BE2C (cell line): Measurements from ENCODE around the gene TULP1.
"Not testable (repeated sequence)": the region's sequence is repeated elsewhere in the genome, so short reads cannot be mapped to it uniquely, and the experiment has no call there.

Experiments used
- DNase-seq: peaks from one replicate; pipeline ENCODE4 v3.0.0-alpha.2; 2020
- H3K27me3 ChIP-seq: fragments of 250-450 bp; sonication (Bioruptor Pico); 2 replicates; pipeline ENCODE4 v1.5.1; 2020; ENCODE audit warnings: mild to moderate bottlenecking
- H3K36me3 ChIP-seq: fragments of 250-450 bp; sonication (Bioruptor Pico); 2 replicates; pipeline ENCODE4 v1.5.1; 2020; ENCODE audit warnings: mild to moderate bottlenecking
- H3K4me1 ChIP-seq: fragments of 250-450 bp; sonication (Bioruptor Pico); 2 replicates; pipeline ENCODE4 v1.5.1; 2020
- H3K4me3 ChIP-seq: 2 replicates; pipeline ENCODE4 v1.5.1; 2011; ENCODE audit warnings: low read depth, low read length
- H3K9me3 ChIP-seq: fragments of 250-450 bp; sonication (Bioruptor Pico); 2 replicates; pipeline ENCODE4 v1.5.1; 2020
- CTCF ChIP-seq: IDR thresholded peaks from 2 replicates; pipeline ENCODE4 v1.5.1; 2012; ENCODE audit warnings: mild to moderate bottlenecking, low read depth, low read length

TULP1 gene

DNA sequence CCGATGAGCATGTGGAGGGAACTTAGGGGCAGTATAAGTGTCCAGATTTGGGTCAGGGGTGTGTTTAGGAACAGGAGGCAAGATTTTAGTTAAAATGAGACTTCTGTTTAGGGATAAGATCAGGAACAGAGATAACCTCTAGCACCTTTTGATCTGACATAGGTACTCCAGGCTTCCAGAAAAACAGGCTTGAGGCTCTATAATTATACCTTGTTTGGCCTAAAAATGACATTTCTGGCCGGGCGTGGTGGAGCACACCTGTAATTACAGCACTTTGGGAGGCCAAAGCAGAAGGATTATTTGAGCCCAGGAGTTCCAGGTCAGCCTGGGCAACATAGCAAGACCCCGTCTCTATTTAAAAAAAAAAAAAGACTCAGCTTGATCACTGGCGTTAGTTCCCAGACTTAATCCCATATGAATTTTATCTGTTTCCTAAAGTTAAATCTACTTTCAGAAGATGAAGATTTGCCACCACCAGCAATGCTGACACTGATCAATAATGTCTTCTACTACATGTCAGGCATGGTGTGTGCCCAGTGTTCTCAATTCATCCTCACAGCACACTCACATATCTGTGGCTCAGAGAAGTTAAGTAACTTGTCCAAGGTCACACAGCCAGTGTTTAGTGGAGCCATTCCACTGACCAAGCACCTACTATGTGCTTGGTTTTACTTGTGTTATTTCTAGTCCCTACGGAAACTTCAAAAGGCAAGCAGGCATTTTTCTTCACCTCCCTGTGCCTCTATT lies 6.0 kb upstream of the TULP1 start:
- no peaks in the 10 kb centered on the region for H3K9me3 ChIP-seq
- H3K4me3 ChIP-seq: no peak overlapping the region
- H3K36me3 ChIP-seq: no peaks in the 10 kb centered on the region
- TF ChIP-seq CTCF: no peak
- no peaks in the 10 kb centered on the region for H3K27me3 ChIP-seq
- DNase-seq: no peak
- no peaks in the 10 kb centered on the region for H3K4me1 ChIP-seq

GRCh38 chr6:35517978-35518377 lies 5.3 kb upstream of the TULP1 start:
- H3K4me1 ChIP-seq, H3K4me3 ChIP-seq, H3K36me3 ChIP-seq, H3K9me3 ChIP-seq, DNase-seq, H3K27me3 ChIP-seq: not testable (repeated sequence)

DNA sequence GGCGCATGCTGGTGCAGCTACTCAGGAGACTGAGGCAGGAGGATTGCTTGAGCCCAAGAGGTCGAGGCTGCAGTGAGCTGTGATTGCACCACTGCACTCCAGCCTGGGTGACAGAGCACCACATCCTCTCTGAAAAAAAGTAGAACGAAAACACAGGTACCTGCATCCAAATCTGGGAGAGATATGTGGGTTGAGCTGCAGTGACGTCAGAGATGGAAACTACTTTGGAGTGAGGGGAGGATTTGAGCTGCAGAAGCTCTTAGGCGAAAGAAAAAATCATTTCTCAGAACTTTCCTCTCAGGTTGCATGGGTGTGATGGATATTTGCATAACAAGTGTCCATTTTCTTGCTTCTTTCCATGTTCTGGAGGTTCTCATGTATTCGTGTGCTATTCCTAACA lies 4.0 kb upstream of the TULP1 start:
- Histone ChIP-seq H3K36me3 (no peaks in the 10 kb centered on the region), H3K27me3 (no peaks in the 10 kb centered on the region), H3K4me3 (no peak overlapping the region), H3K9me3 (no peaks in the 10 kb centered on the region), H3K4me1 (no peaks in the 10 kb centered on the region)
- no peak for TF ChIP-seq CTCF
- no peak for DNase-seq

DNA sequence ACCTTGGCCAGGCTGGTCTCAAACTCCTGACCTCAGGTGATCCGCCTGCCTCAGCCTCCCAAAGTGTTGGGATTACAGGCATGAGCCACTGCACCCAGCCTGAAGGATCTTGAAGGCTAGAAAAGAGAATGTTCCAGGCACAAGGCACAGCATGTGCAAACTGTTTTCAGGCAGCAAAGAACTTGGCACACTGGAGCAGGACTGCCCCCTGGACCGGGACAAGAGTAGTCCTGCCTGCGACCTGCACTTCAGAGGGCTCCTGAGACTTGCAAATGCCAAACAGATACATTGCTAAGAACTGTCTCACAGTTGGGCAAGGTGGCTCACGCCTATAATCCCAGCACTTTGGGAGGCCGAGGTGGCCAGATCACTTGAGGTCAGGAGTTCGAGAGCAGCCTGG lies 3.2 kb upstream of the TULP1 start:
- not testable (repeated sequence) for DNase-seq, H3K4me3 ChIP-seq, H3K4me1 ChIP-seq, H3K9me3 ChIP-seq, H3K36me3 ChIP-seq, H3K27me3 ChIP-seq

GRCh38 chr6:35514587-35514986 lies 1.9 kb upstream of the TULP1 start:
- Histone ChIP-seq H3K27me3 (no peaks in the 10 kb centered on the region), H3K9me3 (no peaks in the 10 kb centered on the region), H3K36me3 (no peaks in the 10 kb centered on the region), H3K4me1 (no peaks in the 10 kb centered on the region), H3K4me3 (no peak overlapping the region)
- no peak for TF ChIP-seq CTCF
- no peak for DNase-seq

DNA sequence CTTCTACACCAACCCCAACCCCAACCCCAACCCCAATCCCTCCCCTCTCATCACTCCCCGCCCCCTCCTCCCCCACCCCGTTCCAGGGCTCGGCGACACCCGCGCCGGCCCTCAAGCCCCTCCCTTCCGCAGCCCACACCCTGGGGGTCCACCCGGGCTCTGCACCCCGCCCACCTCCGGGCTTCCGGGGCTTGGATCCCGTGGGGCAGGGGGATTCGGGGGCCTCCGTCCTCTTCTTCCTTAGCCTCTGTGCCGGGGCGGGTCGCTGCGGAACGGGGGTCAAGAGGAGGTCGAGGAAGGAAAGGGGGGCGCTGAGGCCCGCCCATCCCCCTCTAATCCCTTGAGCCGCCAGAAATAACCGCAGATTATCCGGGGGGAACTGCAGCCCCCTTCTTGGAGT lies 690 bp downstream of the TULP1 start:
- Histone ChIP-seq H3K36me3 (no peaks in the 10 kb centered on the region), H3K4me1 (no peaks in the 10 kb centered on the region), H3K9me3 (no peaks in the 10 kb centered on the region), H3K4me3 (no peak overlapping the region), H3K27me3 (no peaks in the 10 kb centered on the region)
- DNase-seq: no peak
- no peak for TF ChIP-seq CTCF

- no peak for TF ChIP-seq CTCF
- DNase-seq: no peak
- no peaks in the 10 kb centered on the region for H3K9me3 ChIP-seq
- no peaks in the 10 kb centered on the region for H3K36me3 ChIP-seq
- H3K4me3 ChIP-seq: no peak overlapping the region
- no peaks in the 10 kb centered on the region for H3K27me3 ChIP-seq
- H3K4me1 ChIP-seq: no peaks in the 10 kb centered on the region
These were observed 1.1 kb downstream of the TULP1 start for GRCh38 chr6:35511562-35511941.
